ENCODE results near the gene DOK3. TPM values are rescaled to one million over a fixed set of nuclear protein-coding genes. Genes with fewer than 3 reads are reported as not detected.

DOK3 gene
- polyA plus RNA-seq, 2 of the 4 experiments (the other 2 are of a cell fraction): 1.3 to 7.1 TPM

GRCh38 chr5:177477701-177478477 is 31.7 kb downstream of the DOK3 start:
- POLR2A ChIA-PET: interaction anchor here (0.6 to 1.2 kb wide), 2 partner anchors 17 to 19 kb away, joined by 3 to 4 read pairs; partner anchors contain the start of gene PDLIM7
- 87% methylated on average over 13 of the region's 13 CpGs for WGBS (ENCODE audit: missing lambda C conversion rate)

DNA sequence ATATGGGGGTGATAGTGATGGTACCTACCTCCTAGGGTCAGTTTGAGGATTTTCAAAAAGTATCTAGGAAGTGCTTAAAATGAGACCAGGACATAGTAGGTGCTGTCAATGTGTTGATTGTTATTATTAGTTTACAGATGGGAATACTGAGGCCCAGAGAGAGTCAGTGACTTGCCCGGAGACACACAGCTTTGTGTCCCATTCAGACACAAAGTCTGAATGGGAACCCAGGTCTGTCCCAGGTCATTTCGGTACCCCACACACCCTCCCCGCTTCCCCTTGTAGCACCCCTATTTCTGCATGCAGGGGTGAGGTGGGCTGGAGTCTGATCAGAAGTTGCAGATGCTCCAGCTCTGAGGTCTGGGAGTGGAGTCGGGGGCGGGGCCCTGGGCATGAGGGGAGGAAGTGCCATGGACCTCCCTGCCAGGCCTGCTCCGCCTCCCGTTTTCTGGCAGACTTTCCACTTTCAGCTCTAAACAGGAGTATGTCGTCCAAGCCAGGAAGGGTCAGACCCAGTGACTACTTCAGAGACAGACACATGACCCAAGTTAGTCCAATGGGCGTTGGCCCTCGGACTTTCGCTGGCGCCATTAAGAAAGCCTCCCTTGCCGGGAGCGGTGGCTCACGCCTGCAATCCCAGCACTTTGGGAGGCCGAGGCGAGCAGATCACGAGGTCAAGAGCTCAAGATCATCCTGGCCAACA is 32.9 kb downstream of the DOK3 start:
- Histone ChIP-seq H3K4me2 (no peak overlapping the region), H3K27ac (no peak overlapping the region), H3K4me1 (peaks cover 32% of the 10 kb centered on the region), H3K9me3 (no peaks in the 10 kb centered on the region), H3K4me3 (no peak overlapping the region)
- POLR2A ChIA-PET: interaction anchor here (0.9 kb wide), 1 partner anchor 21 kb away, joined by 4 read pairs; the partner anchor contains the start of gene PDLIM7
- no peak for FAIRE-seq
- CTCF ChIA-PET: interaction anchor here (1.4 to 19.7 kb wide), 7 partner anchors 8 to 82 kb away, joined by 3 to 241 read pairs (median 7); no protein-coding TSS in a partner anchor
- no peak for ATAC-seq
- WGBS (ENCODE audit: missing lambda C conversion rate): 96% methylated on average over 18 of the region's 18 CpGs
- no peak for DNase-seq (ENCODE audit: low read depth in 1 of 2, low spot score in 1 of 2)
- TF ChIP-seq, protein P1, sequence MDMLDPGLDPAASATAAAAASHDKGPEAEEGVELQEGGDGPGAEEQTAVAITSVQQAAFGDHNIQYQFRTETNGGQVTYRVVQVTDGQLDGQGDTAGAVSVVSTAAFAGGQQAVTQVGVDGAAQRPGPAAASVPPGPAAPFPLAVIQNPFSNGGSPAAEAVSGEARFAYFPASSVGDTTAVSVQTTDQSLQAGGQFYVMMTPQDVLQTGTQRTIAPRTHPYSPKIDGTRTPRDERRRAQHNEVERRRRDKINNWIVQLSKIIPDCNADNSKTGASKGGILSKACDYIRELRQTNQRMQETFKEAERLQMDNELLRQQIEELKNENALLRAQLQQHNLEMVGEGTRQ (IDR thresholded peaks at IDR 0.05): no peak
- no peak for TF ChIP-seq POLR2A (IDR thresholded peaks at IDR 0.05; ENCODE audit: low read length)

More at GRCh38 chr5:177477701-177478477, 31.7 kb downstream of the DOK3 start:
- H3K4me1 ChIP-seq: peaks cover 25% of the 10 kb centered on the region; the same call in 2 of the 3 replicates
- TF ChIP-seq POLR2AphosphoS2 (conservative IDR thresholded peaks at IDR 0.05; ENCODE audit: low read length): peak; percentile 62; the same call in 1 of the 2 replicates
- no peak for TF ChIP-seq KDM5A (IDR thresholded peaks at IDR 0.05)
- FAIRE-seq (no peak), ATAC-seq (peak in 1 of 2 experiments; percentile 2; a peak in 2 of 6 replicates), DNase-seq (ENCODE audit: low read depth in 1 of 2, low spot score in 1 of 2) (no peak)
- H3K27ac ChIP-seq: peak overlapping the region in 1 of 2 experiments; percentile 31; a peak in 2 of 6 replicates
- H3K4me3 ChIP-seq: no peak overlapping the region
- no peak overlapping the region for H3K4me2 ChIP-seq
- CTCF ChIA-PET: interaction anchor here (1.2 to 19.7 kb wide), 8 partner anchors 9 to 87 kb away, joined by 3 to 241 read pairs (median 7); partner anchors contain the start of gene PDLIM7
- H3K9me3 ChIP-seq: no peaks in the 10 kb centered on the region

- Histone ChIP-seq H3K4me1 (peaks cover 41% of the 10 kb centered on the region), H3K4me3 (no peak overlapping the region), H3K27ac (no peak overlapping the region), H3K4me2 (no peak overlapping the region), H3K9me3 (no peaks in the 10 kb centered on the region)
- ChIA-PET CTCF (interaction anchor here (0.8 to 19.7 kb wide), 6 partner anchors 10 to 85 kb away, joined by 3 to 241 read pairs (median 18); no protein-coding TSS in a partner anchor), POLR2A (interaction anchor here (0.9 kb wide), 1 partner anchor 22 kb away, joined by 4 read pairs; the partner anchor contains the start of gene PDLIM7)
- TF ChIP-seq NPAS2 (CRISPR knock-in tag; IDR thresholded peaks at IDR 0.05; ENCODE audit: borderline replicate concordance): no peak
- no peak for TF ChIP-seq FOSL2 (IDR thresholded peaks at IDR 0.05)
- TF ChIP-seq FOSL2 (CRISPR knock-in tag; IDR thresholded peaks at IDR 0.05): no peak
- TF ChIP-seq MAFK (IDR thresholded peaks at IDR 0.05; ENCODE audit: partially characterized antibody): no peak
- no peak for TF ChIP-seq MAZ (IDR thresholded peaks at IDR 0.05; ENCODE audit: borderline replicate concordance, low read depth, low read length)
- no peak for TF ChIP-seq ESRRA (IDR thresholded peaks at IDR 0.05; ENCODE audit: borderline replicate concordance, low read length)
- no peak for TF ChIP-seq GATA3 (IDR thresholded peaks at IDR 0.05; ENCODE audit: borderline replicate concordance)
- no peak for TF ChIP-seq SREBF2 (IDR thresholded peaks at IDR 0.05)
- TF ChIP-seq CHD2 (IDR thresholded peaks at IDR 0.05; ENCODE audit: low read length, partially characterized antibody): no peak
- no peak for TF ChIP-seq EP300 (IDR thresholded peaks at IDR 0.05)
- no peak for TF ChIP-seq POLR2AphosphoS2 (conservative IDR thresholded peaks at IDR 0.05; ENCODE audit: low read length)
- TF ChIP-seq, protein P2, sequence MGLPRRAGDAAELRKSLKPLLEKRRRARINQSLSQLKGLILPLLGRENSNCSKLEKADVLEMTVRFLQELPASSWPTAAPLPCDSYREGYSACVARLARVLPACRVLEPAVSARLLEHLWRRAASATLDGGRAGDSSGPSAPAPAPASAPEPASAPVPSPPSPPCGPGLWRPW (IDR thresholded peaks at IDR 0.05): no peak
- TF ChIP-seq CHD4 (IDR thresholded peaks at IDR 0.05; ENCODE audit: borderline replicate concordance): no peak
- no peak for TF ChIP-seq RFX5 (IDR thresholded peaks at IDR 0.05)
- TF ChIP-seq CBX8 (IDR thresholded peaks at IDR 0.05): no peak
- no peak for TF ChIP-seq HOXB5 (CRISPR knock-in tag; IDR thresholded peaks at IDR 0.05)
- no peak for TF ChIP-seq HOXB13 (CRISPR knock-in tag; IDR thresholded peaks at IDR 0.05; ENCODE audit: low read depth)
- TF ChIP-seq CBX2 (IDR thresholded peaks at IDR 0.05; ENCODE audit: borderline replicate concordance, low read depth): no peak
- TF ChIP-seq JUN (IDR thresholded peaks at IDR 0.05): no peak
- TF ChIP-seq ATOH8 (CRISPR knock-in tag; IDR thresholded peaks at IDR 0.05; ENCODE audit: low read depth): no peak
- no peak for TF ChIP-seq MYC (IDR thresholded peaks at IDR 0.05; ENCODE audit: borderline replicate concordance, low read length)
- 88% methylated on average over 11 of the region's 11 CpGs for WGBS (ENCODE audit: missing lambda C conversion rate)
- ATAC-seq (no peak), FAIRE-seq (no peak), DNase-seq (ENCODE audit: low read depth in 1 of 2, low spot score in 1 of 2) (no peak)
Measured at GRCh38 chr5:177475563-177476427, 33.8 kb downstream of the DOK3 start.

Data from A549 (cell line).